BLaER1 (cell line): ENCODE measurements around the gene SLX4IP.

Experiments
- H3K27ac ChIP-seq: shearing (Covaris generic); formaldehyde crosslinking; 2 replicates; pipeline ENCODE4 v1.8.1; 2022
- H3K27me3 ChIP-seq: shearing (Covaris generic); formaldehyde crosslinking; 2 replicates; pipeline ENCODE4 v1.8.1; 2022
- H3K36me3 ChIP-seq: shearing (Covaris generic); formaldehyde crosslinking; 2 replicates; pipeline ENCODE4 v1.8.1; 2022
- H3K4me1 ChIP-seq: shearing (Covaris generic); formaldehyde crosslinking; 2 replicates; pipeline ENCODE4 v1.8.1; 2022
- H3K4me2 ChIP-seq: shearing (Covaris generic); formaldehyde crosslinking; 2 replicates; pipeline ENCODE4 v1.8.1; 2022
- H3K4me3 ChIP-seq: shearing (Covaris generic); formaldehyde crosslinking; 2 replicates; pipeline ENCODE4 v1.8.1; 2022
- H3K9ac ChIP-seq: shearing (Covaris generic); formaldehyde crosslinking; 2 replicates; pipeline ENCODE4 v1.8.1; 2022
- H3K9me3 ChIP-seq: shearing (Covaris generic); formaldehyde crosslinking; 2 replicates; pipeline ENCODE4 v1.8.1; 2022
- H4K20me1 ChIP-seq: shearing (Covaris generic); formaldehyde crosslinking; 2 replicates; pipeline ENCODE4 v1.8.1; 2022
- Cebpa-rat ChIP-seq: shearing (Covaris generic); IDR thresholded peaks from 2 replicates; pipeline ENCODE4 v1.8.1; 2022

SLX4IP gene

DNA sequence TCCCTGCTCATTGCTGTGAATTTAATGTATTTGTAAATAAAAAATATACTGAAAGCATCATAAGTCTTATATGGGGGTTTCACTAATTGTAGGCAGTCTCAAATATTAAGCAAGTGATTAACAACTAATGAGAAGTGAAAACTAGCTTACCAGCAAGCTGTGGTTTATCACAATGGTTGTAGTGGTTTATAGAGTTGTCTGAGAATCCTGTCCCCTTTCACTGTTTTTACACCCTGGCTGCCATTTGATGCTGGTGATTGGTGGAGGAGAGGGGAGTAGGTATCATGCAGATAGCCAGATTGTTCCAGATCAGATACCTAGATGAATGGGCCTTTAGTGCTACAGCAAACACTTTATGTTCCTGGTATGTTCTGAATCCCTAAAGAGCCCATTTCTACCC lies 7.1 kb upstream of the SLX4IP start:
- Histone ChIP-seq H3K9ac (no peak overlapping the region), H3K4me3 (no peak overlapping the region), H3K4me1 (peaks cover 15% of the 10 kb centered on the region), H3K36me3 (peaks cover 12% of the 10 kb centered on the region), H4K20me1 (peaks cover 68% of the 10 kb centered on the region), H3K27me3 (no peaks in the 10 kb centered on the region), H3K9me3 (no peaks in the 10 kb centered on the region), H3K4me2 (no peak overlapping the region), H3K27ac (no peak overlapping the region)
- TF ChIP-seq Cebpa-rat: no peak

DNA sequence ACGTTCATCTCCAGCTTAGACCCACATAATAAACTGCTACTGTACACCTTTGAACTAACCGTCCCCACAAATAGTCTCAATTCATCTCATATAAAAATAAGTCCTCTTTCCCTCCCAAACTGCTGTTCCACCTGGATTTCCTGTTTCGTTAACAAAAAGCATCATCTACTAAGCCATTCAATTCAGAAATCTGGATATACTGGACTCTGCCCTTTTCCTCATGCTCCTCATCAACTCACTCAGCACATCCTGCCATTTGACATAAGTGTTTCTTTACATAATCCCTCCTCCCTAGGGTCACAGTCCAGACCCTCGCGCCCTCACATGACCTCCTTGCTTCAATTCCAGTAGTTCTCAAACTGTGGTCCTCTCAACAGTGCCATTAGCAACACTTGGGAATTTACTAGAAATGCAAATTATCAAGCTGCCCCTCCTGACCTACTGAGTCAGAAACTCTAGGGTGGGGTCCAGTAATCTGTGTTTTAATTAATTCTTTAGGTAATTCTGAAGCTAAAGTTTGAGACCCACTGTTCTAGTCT lies 5.6 kb upstream of the SLX4IP start:
- Histone ChIP-seq H3K36me3 (peaks cover 12% of the 10 kb centered on the region), H3K4me3 (no peak overlapping the region), H3K4me2 (no peak overlapping the region), H3K9me3 (no peaks in the 10 kb centered on the region), H3K27me3 (no peaks in the 10 kb centered on the region), H3K27ac (no peak overlapping the region), H3K4me1 (peaks cover 20% of the 10 kb centered on the region), H3K9ac (no peak overlapping the region), H4K20me1 (peaks cover 59% of the 10 kb centered on the region)
- TF ChIP-seq Cebpa-rat: no peak

DNA sequence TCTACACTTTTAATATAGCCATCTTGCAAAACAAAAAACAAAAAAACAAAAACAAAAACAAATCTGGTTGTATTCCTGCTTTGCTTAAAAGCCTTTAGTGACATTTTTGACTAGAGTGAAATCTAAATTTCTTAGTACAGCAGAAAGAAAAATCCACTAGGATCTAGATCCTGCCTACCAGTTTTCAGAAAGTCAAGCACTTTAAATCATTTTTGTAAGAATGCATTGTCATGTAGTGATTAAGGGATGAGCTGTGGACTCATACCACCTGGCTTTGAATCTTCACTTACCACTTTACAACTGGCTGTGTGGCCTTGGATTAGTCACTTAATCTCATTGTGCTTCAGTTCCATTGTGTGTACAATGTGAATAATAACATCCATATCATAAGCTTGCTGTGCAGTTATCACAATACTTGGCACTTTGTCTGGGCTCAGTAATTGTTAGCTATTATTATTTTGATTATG lies 5.1 kb upstream of the SLX4IP start:
- H3K36me3 ChIP-seq: peaks cover 12% of the 10 kb centered on the region
- H4K20me1 ChIP-seq: peaks cover 59% of the 10 kb centered on the region
- H3K9ac ChIP-seq: no peak overlapping the region
- no peak overlapping the region for H3K27ac ChIP-seq
- no peak overlapping the region for H3K4me2 ChIP-seq
- H3K27me3 ChIP-seq: no peaks in the 10 kb centered on the region
- no peak overlapping the region for H3K4me3 ChIP-seq
- no peak for TF ChIP-seq Cebpa-rat
- H3K9me3 ChIP-seq: no peaks in the 10 kb centered on the region
- peaks cover 20% of the 10 kb centered on the region for H3K4me1 ChIP-seq

DNA sequence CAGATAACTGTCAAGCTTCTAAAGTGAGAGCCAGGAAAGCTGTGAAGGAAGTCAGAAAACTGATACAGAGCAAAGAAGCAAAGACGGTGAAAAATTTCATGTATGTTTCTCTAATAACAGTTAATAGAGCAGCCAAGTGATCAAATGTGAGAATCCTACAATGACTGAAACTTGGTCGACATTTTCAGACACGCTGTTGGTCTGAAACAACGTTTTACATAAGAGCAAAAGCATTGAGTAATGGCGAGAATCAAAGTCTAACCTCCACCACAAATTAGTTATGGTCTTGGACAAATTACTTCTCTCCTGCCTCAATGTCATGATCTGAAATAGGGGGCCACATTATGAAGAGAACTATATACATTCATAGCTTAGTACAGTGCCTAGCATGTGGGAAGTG lies 4.4 kb upstream of the SLX4IP start:
- no peak overlapping the region for H3K4me2 ChIP-seq
- H3K9ac ChIP-seq: no peak overlapping the region
- no peak overlapping the region for H3K27ac ChIP-seq
- H3K36me3 ChIP-seq: peaks cover 12% of the 10 kb centered on the region
- no peak for TF ChIP-seq Cebpa-rat
- peaks cover 59% of the 10 kb centered on the region for H4K20me1 ChIP-seq
- no peak overlapping the region for H3K4me3 ChIP-seq
- H3K9me3 ChIP-seq: no peaks in the 10 kb centered on the region
- no peaks in the 10 kb centered on the region for H3K27me3 ChIP-seq
- peaks cover 22% of the 10 kb centered on the region for H3K4me1 ChIP-seq

DNA sequence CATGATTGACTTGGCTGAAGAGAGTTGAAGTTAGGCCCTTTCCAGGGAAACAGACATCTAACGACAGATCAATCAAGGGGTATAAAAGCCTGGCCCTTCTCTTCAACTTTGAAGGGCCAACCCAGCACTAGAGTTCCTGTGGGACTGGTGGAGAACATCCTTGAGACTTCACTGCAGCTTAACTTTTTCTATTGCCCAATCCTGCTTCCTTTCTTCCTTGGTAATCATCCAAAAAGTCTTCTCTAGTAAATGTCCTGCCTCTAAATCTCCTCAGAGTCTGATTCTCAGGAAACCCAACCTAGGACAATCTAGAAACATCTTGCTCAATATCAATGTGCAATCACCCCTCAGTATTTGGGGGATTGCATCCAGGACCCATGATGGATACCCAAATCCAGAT lies 3.0 kb upstream of the SLX4IP start:
- peaks cover 33% of the 10 kb centered on the region for H3K4me1 ChIP-seq
- peaks cover 48% of the 10 kb centered on the region for H4K20me1 ChIP-seq
- H3K4me3 ChIP-seq: no peak overlapping the region
- H3K9ac ChIP-seq: no peak overlapping the region
- H3K9me3 ChIP-seq: no peaks in the 10 kb centered on the region
- H3K36me3 ChIP-seq: peaks cover 7% of the 10 kb centered on the region
- no peak for TF ChIP-seq Cebpa-rat
- no peak overlapping the region for H3K27ac ChIP-seq
- no peaks in the 10 kb centered on the region for H3K27me3 ChIP-seq
- peak overlapping the region; percentile 88 for H3K4me2 ChIP-seq

DNA sequence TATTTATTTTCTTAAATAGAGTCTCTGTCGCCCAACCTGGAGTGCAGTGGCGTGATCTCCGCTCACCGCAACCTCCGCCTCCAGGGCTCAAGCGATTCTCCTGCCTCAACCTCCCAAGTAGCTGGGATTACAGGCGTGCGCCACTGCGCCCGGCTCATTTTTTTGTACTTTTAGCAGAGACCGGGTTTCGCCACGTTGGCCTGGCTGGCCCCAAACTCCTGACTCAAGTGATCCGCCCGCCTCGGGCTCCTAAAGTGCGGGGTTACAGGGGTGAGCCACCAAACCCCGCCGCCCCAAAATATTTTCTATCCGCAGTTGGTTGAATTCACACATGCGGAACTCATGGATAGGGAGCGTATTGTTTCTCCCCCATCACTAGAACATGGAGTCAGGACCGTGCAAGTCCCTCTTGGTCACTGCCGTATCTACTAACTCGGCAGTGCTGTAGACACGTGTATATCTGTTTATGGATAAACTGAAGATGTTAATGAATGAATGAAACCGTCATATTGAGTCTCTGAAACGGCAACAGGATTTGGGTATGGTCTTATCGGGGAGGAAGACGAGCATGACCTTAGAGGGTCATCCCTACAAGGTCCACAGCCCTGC lies 2.0 kb upstream of the SLX4IP start:
- Histone ChIP-seq H3K4me3 (peak overlapping the region; percentile 87), H3K9me3 (no peaks in the 10 kb centered on the region), H3K27ac (peak overlapping the region; percentile 86), H3K4me2 (peak overlapping the region; percentile 88), H4K20me1 (peaks cover 37% of the 10 kb centered on the region), H3K27me3 (no peaks in the 10 kb centered on the region), H3K4me1 (peaks cover 33% of the 10 kb centered on the region), H3K36me3 (peaks cover 7% of the 10 kb centered on the region), H3K9ac (peak overlapping the region; percentile 87)
- TF ChIP-seq Cebpa-rat: no peak

DNA sequence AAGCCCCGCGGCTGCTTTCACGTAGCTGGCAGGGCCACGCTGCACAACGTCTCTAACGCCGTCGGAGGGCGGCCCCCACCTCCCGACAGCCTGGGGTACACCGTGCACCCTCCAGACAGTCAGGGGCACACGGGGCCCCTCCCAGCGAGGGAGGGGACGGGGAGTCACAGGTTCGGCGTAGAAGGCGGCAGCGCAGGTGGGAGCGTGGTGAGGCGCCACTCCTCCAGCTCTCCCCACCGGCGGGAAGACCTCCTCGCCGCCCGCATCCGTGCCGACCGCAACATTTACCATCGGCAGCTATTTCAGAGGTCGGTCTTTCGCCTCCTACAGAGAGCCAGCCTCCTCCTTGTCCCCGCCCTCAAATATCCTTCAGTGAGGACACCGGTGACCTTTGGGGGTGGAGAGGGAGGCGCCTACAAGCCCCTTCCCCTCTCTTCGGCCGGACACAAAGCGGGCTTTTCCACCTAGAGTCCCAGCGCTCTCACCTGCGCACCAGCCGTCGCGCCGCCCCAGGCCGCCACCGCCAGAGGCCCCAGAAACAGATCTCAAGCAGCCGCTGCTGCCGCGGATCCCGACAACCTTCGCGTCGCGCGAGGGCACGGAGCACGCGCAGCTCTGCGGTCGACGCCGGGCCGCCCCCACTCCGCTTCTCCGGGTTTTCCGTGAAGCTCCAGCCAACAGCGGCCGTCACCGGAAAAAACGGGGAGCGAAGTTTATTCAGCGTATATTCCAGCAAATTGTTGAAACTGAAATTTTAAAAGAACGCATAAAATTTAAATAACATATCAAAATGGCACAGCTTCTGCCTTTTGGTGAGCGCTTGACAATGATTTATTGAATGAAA lies 1.3 kb upstream of the SLX4IP start, which contains the start of gene MKKS:
MKKS (minus strand) TSS at position 600 of the 844 bp plus-strand sequence. CDS start 20,708 bp downstream, outside the sequence.
- Histone ChIP-seq H3K4me2 (peak within 1 kb of the TSS; percentile 88), H3K27me3 (no peaks in the 10 kb centered on the region), H3K9ac (peak within 1 kb of the TSS; percentile 87), H4K20me1 (peaks cover 30% of the 10 kb centered on the region), H3K4me1 (peaks cover 33% of the 10 kb centered on the region), H3K27ac (peak within 1 kb of the TSS; percentile 86), H3K36me3 (peaks cover 11% of the 10 kb centered on the region), H3K4me3 (peak within 1 kb of the TSS; percentile 87), H3K9me3 (no peaks in the 10 kb centered on the region)
- TF ChIP-seq Cebpa-rat: no peak

DNA sequence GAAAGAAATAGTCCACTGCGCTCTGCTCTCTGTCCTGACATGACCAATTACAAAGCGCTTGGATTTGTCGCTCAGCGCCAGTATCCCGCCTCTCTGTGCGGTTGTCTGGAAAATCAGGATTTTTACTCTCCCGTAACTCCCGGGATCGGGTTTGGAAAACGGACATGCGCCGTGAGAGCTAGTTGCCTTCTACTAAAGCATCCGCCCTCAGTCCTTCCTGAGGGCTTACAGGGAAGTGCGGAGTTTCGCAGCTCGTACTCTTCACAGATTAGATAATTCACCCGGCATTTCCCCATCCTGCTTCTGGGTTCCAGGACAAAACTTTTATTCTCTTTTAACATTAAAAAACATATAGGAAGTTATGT lies 656 bp upstream of the SLX4IP start:
- peak overlapping the region; percentile 86 for H3K27ac ChIP-seq
- H3K4me2 ChIP-seq: peak overlapping the region; percentile 88
- no peaks in the 10 kb centered on the region for H3K27me3 ChIP-seq
- H3K9ac ChIP-seq: peak overlapping the region; percentile 87
- TF ChIP-seq Cebpa-rat: no peak
- H3K4me1 ChIP-seq: peaks cover 33% of the 10 kb centered on the region
- peaks cover 24% of the 10 kb centered on the region for H4K20me1 ChIP-seq
- H3K4me3 ChIP-seq: peak overlapping the region; percentile 87
- no peaks in the 10 kb centered on the region for H3K9me3 ChIP-seq
- H3K36me3 ChIP-seq: peaks cover 11% of the 10 kb centered on the region

DNA sequence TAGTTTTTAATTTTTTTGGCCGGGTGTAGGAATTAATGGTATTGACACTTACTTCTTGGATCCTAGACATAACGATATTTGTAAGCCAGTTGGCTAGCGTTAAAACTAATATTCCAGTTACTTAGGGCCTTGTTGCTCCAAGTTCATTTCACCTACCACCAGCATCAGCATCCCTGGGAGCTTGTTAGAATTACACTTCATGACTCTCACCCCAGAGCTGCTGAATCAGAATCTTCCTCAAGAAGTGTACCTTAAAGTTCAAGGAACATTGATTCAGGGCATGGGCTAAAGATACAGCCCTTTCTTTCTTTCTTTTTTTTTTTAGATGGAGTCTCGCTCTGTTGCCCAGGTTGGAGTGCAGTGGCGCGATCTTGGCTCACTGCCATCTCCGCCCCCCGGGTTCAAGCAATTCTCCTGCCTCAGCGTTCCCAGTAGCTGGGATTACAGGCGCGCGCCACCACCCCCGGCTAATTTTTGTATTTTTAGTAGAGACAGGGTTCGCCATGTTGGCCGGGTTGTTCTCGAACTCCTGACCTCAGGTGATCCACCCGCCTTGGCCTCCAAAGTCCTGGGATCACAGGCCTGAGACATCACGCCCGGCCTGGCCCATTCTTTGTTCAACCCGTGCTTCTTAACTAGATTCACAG lies 1.1 kb downstream of the SLX4IP start:
- TF ChIP-seq Cebpa-rat: no peak
- peak overlapping the region; percentile 87; the same call in 1 of the 2 replicates for H3K9ac ChIP-seq
- H3K27ac ChIP-seq: no peak overlapping the region
- H3K36me3 ChIP-seq: peaks cover 11% of the 10 kb centered on the region
- H3K4me1 ChIP-seq: peaks cover 33% of the 10 kb centered on the region
- 0 out of 2 replicates have a peak, but pooled peaks cover 7% of the 10 kb centered on the region for H4K20me1 ChIP-seq
- H3K4me3 ChIP-seq: peak overlapping the region; percentile 87
- H3K4me2 ChIP-seq: peak overlapping the region; percentile 88
- no peaks in the 10 kb centered on the region for H3K9me3 ChIP-seq
- no peaks in the 10 kb centered on the region for H3K27me3 ChIP-seq
